HUES64 (cell line): ENCODE results near the gene TBATA.

Source experiments
- H3K27ac ChIP-seq: 2 replicates; pipeline ENCODE4 v1.7.0; 2013; ENCODE audit warnings: low read depth, low read length, inconsistent platforms
- H3K27me3 ChIP-seq: 2 replicates; pipeline ENCODE4 v1.6.1; 2013; ENCODE audit warnings: mild to moderate bottlenecking, low read length; ENCODE audit not compliant: insufficient read depth
- H3K36me3 ChIP-seq: 2 replicates; pipeline ENCODE4 v1.6.1; 2013; ENCODE audit warnings: mild to moderate bottlenecking, low read length; ENCODE audit not compliant: insufficient read depth
- H3K4me1 ChIP-seq: 2 replicates; pipeline ENCODE4 v1.6.1; 2013; ENCODE audit warnings: mild to moderate bottlenecking, low read length, moderate library complexity; ENCODE audit not compliant: insufficient read depth
- H3K4me3 ChIP-seq: 2 replicates; pipeline ENCODE4 v1.5.1; 2013; ENCODE audit warnings: mild to moderate bottlenecking, low read length, moderate library complexity
- H3K9ac ChIP-seq: 2 replicates; pipeline ENCODE4 v1.6.1; 2013; ENCODE audit warnings: mild to moderate bottlenecking, low read depth, low read length
- H3K9me3 ChIP-seq: 2 replicates; pipeline ENCODE4 v1.6.1; 2013; ENCODE audit warnings: low read depth, low read length; ENCODE audit not compliant: insufficient read depth
- WGBS: fragments of 150-250, 120-280 bp; methylation state at CpG from one replicate; pipeline ENCODE4 v1.1.7; 2013; ENCODE audit warnings: missing lambda C conversion rate; 5-methylcytosine and 5-hydroxymethylcytosine counted together

The TBATA gene

DNA sequence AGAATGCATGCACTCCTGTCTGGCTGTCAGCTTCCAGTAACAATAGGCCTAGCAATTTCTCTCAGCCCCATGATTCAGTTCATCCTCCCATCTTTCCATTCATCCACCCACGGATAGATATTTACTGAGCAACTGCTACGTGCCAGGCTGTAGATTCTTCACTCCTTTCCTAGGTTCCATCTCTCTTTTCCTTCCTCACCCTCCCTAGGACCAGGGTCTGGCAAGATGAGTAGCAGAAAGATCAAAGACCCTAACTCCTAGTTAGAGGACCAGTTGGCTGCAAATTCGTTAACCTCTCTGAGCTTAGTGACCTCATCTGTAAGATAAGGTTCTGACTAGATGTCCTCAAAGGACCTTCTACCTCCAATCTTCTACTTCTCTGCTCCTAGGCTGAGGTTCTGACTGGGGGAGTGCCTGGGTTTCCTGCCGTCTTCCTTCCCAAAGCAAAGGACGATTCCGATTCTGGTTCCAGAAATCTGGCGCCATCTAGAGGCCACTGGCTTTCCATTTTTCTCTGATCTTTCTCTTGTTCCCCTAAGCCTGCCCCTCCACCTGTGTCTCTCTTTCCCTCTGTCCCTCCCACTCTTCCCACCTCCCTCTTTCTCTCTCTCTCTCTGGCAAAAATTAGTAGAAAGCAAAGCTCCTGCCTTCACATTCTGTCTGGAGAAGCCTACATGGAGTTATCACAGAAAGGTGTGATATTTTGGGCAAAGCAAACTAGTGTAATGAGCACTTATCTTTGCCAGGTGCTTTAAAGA, 26.2 kb downstream of the TBATA start:
- H3K9ac ChIP-seq: no peak overlapping the region
- no peak overlapping the region for H3K27ac ChIP-seq
- no peaks in the 10 kb centered on the region for H3K27me3 ChIP-seq
- no peaks in the 10 kb centered on the region for H3K36me3 ChIP-seq
- 26% methylated on average over 6 of the region's 7 CpGs for WGBS
- no peak overlapping the region for H3K4me3 ChIP-seq
- peaks cover 15% of the 10 kb centered on the region for H3K4me1 ChIP-seq
- no peaks in the 10 kb centered on the region for H3K9me3 ChIP-seq

DNA sequence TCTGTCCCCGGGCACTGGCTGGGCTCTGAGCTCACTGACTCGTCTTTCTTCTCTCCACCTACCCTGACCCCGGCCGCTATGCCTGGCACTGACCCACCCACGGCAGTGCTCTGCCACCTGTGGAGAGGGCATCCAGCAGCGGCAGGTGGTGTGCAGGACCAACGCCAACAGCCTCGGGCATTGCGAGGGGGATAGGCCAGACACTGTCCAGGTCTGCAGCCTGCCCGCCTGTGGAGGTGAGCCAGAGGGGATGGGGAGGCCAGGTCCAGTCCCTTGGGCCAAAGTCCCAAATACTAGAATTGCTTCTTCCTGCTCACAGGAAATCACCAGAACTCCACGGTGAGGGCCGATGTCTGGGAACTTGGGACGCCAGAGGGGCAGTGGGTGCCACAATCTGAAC, 27.3 kb downstream of the TBATA start:
- H3K36me3 ChIP-seq: no peaks in the 10 kb centered on the region
- no peak overlapping the region for H3K4me3 ChIP-seq
- no peaks in the 10 kb centered on the region for H3K9me3 ChIP-seq
- H3K27me3 ChIP-seq: no peaks in the 10 kb centered on the region
- H3K9ac ChIP-seq: no peak overlapping the region
- no peak overlapping the region for H3K27ac ChIP-seq
- H3K4me1 ChIP-seq: peaks cover 15% of the 10 kb centered on the region
- WGBS: 88% methylated on average over 13 of the region's 13 CpGs

DNA sequence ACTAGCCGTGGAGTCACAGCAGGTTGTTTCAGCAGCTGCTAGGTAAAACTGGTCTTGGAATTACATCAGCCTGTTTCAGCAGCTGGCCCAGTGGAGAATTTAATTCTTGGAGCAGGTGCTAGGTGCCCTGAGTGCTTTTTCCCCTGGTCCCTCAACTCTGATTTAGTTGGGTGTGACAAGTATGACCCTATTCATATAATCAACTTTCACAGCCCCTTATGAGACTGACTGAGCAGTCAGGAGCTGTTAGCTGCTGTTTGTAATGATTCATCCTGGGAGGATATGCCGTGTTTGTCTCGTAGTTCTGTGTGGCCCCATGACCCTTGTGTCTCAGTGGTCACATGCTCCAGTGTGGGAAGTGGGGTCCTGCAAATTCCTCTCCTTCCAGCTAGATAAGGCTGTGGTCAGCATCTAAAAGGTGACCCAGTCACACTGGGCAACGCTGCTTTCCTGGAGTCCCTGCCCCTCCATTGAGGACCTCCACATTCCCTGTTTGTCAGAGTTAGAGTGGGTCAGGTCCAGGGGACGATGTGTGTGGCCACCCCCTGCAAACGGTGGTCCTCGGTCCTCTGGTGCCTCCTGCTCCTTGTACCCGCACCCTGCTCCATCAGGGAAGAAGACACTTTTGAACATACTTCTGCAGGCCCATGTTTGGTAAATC, 28.3 kb downstream of the TBATA start:
- H3K9ac ChIP-seq: no peak overlapping the region
- WGBS: 93% methylated on average over 8 of the region's 8 CpGs
- H3K9me3 ChIP-seq: no peaks in the 10 kb centered on the region
- H3K27me3 ChIP-seq: no peaks in the 10 kb centered on the region
- no peaks in the 10 kb centered on the region for H3K36me3 ChIP-seq
- H3K4me1 ChIP-seq: peaks cover 15% of the 10 kb centered on the region
- H3K4me3 ChIP-seq: no peak overlapping the region
- no peak overlapping the region for H3K27ac ChIP-seq

DNA sequence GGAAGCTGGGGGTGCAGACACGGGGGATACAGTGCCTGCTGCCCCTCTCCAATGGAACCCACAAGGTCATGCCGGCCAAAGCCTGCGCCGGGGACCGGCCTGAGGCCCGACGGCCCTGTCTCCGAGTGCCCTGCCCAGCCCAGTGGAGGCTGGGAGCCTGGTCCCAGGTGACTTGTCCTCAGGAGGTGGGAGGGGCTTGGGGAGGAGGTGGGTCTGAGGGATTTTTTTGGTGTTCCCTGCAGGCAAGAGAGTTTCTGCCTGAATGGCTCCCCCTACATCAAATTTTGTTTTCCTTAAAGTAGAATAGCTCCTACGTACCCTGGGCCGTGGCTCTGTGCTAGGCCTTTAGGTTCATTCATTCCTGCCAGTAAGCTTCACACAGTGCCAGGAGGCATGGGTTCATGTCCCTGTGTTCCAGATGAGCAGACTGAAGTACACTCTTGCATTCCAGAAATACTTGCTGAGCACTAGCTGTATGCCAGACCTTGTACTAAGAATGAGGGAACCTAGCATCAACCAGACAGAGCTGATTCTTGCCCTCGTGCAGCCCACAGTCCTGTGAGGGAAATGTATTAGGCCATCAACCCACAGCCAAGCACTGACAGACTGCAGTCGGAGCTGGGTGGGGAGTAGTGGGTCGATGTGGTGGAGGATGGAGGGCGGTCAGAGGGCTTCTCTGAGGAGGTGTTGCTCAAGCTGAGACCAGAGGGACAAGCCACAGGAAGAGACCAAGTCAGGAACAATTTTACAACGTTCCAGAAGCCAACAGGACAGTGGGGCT, 31.1 kb downstream of the TBATA start:
- Histone ChIP-seq H3K4me3 (no peak overlapping the region), H3K27ac (no peak overlapping the region), H3K4me1 (no peaks in the 10 kb centered on the region), H3K36me3 (no peaks in the 10 kb centered on the region), H3K9me3 (no peaks in the 10 kb centered on the region), H3K9ac (no peak overlapping the region), H3K27me3 (no peaks in the 10 kb centered on the region)
- WGBS: 71% methylated on average over 15 of the region's 15 CpGs

DNA sequence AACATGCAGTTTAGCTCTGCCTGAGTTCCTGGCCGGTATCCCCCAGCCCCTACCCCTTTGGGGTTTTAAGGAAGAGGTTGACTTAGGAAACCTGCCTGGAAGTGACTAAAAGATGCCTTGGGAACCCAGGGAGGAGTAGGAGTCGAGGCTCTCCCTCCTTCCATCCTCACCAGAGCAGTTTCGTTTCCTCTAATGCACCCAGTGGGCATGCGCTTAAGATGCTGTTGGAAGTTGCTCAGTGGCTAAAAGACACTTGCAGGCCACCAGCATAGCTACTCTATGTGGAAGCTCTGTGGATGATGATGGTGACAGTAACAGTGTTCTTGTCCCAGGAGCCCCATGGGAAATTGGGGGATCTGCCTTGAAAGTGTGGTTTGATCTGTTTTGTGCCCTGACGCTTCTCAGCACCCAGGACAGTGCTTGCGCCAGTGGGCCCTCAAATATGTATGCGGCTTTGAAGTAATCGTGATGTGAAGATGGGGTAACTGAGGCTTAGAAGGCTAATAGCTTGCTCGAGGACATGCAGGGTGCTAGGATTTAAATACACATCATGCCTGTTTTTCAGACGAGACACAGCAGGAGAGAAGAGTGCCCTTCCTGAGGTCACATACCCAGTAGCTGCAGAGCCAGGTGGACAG, 32.0 kb downstream of the TBATA start:
- 89% methylated on average over 10 of the region's 10 CpGs for WGBS
- no peaks in the 10 kb centered on the region for H3K9me3 ChIP-seq
- H3K36me3 ChIP-seq: no peaks in the 10 kb centered on the region
- no peak overlapping the region for H3K9ac ChIP-seq
- no peaks in the 10 kb centered on the region for H3K27me3 ChIP-seq
- no peaks in the 10 kb centered on the region for H3K4me1 ChIP-seq
- no peak overlapping the region for H3K4me3 ChIP-seq
- H3K27ac ChIP-seq: no peak overlapping the region

DNA sequence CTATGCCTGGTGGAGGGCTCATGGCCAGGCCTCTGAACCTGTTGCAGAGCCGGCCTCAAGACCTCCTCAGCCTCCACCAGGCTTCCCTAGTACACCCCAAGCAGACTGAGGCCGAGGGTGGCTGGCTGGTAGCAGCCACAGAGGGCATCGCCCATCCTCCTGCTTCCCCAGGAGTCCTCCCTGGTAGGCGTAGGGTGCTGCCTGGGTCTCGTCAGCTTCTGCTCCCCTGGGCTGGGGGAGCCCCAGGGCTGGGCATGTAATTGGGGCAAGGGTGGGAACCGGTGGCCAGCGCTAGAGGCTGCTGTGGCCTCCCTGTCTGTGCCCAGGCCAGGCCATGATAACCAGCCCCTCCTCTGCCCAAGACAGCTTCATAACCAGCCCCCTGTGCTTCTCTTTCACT, 32.6 kb downstream of the TBATA start:
- H3K4me3 ChIP-seq: no peak overlapping the region
- no peaks in the 10 kb centered on the region for H3K4me1 ChIP-seq
- no peaks in the 10 kb centered on the region for H3K9me3 ChIP-seq
- H3K9ac ChIP-seq: no peak overlapping the region
- no peaks in the 10 kb centered on the region for H3K27me3 ChIP-seq
- 96% methylated on average over 7 of the region's 7 CpGs for WGBS
- H3K27ac ChIP-seq: no peak overlapping the region
- H3K36me3 ChIP-seq: no peaks in the 10 kb centered on the region

DNA sequence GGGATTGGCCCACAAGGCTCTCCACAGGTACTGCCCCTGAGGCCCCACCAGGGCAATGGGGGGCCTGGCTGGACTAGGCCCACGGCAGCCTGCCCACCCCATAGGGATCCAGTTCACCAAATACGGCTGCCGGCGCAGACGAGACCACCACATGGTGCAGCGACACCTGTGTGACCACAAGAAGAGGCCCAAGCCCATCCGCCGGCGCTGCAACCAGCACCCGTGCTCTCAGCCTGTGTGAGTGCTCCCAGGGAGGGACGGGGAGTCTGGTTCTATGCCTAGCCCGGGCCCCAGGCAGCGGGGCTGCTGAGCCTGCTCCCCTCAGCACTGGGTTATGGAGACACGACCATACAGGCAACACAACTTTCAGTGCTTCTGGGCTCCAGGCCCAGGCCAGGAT, 33.2 kb downstream of the TBATA start:
- no peaks in the 10 kb centered on the region for H3K36me3 ChIP-seq
- 94% methylated on average over 14 of the region's 14 CpGs for WGBS
- H3K4me3 ChIP-seq: no peak overlapping the region
- no peaks in the 10 kb centered on the region for H3K4me1 ChIP-seq
- H3K9ac ChIP-seq: no peak overlapping the region
- H3K9me3 ChIP-seq: no peaks in the 10 kb centered on the region
- no peaks in the 10 kb centered on the region for H3K27me3 ChIP-seq
- no peak overlapping the region for H3K27ac ChIP-seq

DNA sequence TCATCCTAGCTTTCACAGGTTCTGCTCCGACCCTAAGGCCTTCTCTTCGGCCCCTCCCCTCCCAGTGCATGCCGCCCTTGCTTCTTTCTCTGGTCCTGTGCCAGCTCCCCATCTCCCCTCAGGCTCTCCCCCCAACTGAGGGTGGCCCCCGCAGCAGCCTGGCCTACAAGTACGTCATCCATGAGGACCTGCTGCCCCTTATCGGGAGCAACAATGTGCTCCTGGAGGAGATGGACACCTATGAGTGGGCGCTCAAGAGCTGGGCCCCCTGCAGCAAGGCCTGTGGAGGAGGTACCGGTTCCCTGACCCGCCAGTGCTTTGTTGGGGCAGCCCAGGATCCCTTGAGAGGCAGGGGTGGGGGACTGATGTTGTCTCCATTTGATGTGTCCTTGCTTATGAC, 33.8 kb downstream of the TBATA start:
- H3K4me3 ChIP-seq: no peak overlapping the region
- H3K27ac ChIP-seq: no peak overlapping the region
- no peak overlapping the region for H3K9ac ChIP-seq
- no peaks in the 10 kb centered on the region for H3K36me3 ChIP-seq
- 93% methylated on average over 9 of the region's 9 CpGs for WGBS
- H3K4me1 ChIP-seq: no peaks in the 10 kb centered on the region
- no peaks in the 10 kb centered on the region for H3K9me3 ChIP-seq
- H3K27me3 ChIP-seq: no peaks in the 10 kb centered on the region

DNA sequence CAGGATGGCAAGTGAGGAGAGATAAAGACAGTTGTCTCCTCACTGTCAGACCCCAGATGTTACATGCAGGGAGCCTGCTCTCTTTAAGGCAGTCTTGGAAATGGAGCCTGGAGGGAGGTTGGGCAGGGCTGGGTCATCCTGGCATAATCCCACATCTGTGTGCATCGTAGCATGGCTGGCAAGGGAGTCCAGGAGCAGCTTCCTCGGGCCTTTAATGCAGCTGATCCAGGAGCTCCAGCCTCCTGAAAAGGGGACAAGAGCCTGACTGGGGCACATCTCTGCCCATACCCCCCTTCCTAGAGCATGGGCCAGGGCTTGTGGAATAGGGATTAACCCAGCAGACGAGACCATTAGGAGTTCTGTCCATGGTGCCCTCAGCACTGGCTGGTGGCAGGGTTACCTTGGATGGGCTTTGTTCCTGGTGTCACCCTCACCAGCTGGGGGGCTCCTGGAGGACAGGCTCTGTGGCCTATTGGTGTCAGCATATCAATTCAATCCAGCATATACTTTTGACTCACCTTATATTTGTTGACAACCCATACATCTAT, 34.9 kb downstream of the TBATA start:
- Histone ChIP-seq H3K27me3 (no peaks in the 10 kb centered on the region), H3K27ac (no peak overlapping the region), H3K9me3 (no peaks in the 10 kb centered on the region), H3K9ac (no peak overlapping the region), H3K4me1 (no peaks in the 10 kb centered on the region), H3K36me3 (no peaks in the 10 kb centered on the region), H3K4me3 (no peak overlapping the region)
- WGBS: 61% methylated on average over 3 of the region's 3 CpGs

DNA sequence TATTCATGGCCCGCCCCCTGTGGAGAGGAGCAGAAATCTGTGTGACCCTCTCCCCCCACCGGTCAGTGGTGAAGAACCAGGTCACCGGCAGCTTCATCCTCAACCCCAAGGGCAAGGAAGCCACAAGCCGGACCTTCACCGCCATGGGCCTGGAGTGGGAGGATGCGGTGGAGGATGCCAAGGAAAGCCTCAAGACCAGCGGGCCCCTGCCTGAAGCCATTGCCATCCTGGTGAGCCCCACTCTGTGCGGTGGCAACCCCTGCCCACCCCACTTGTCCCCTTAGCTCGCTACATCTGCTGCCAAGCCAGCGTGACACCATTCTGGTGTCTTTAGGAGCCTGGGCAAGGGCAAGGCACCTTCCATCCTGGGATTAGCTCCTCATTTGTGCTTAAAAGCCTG, 35.4 kb downstream of the TBATA start:
- H3K4me1 ChIP-seq: no peaks in the 10 kb centered on the region
- H3K27ac ChIP-seq: no peak overlapping the region
- no peak overlapping the region for H3K4me3 ChIP-seq
- H3K9ac ChIP-seq: no peak overlapping the region
- WGBS: 94% methylated on average over 10 of the region's 10 CpGs
- no peaks in the 10 kb centered on the region for H3K9me3 ChIP-seq
- no peaks in the 10 kb centered on the region for H3K36me3 ChIP-seq
- H3K27me3 ChIP-seq: no peaks in the 10 kb centered on the region
